ENCODE data around the gene ZAR1.

ZAR1 gene

DNA sequence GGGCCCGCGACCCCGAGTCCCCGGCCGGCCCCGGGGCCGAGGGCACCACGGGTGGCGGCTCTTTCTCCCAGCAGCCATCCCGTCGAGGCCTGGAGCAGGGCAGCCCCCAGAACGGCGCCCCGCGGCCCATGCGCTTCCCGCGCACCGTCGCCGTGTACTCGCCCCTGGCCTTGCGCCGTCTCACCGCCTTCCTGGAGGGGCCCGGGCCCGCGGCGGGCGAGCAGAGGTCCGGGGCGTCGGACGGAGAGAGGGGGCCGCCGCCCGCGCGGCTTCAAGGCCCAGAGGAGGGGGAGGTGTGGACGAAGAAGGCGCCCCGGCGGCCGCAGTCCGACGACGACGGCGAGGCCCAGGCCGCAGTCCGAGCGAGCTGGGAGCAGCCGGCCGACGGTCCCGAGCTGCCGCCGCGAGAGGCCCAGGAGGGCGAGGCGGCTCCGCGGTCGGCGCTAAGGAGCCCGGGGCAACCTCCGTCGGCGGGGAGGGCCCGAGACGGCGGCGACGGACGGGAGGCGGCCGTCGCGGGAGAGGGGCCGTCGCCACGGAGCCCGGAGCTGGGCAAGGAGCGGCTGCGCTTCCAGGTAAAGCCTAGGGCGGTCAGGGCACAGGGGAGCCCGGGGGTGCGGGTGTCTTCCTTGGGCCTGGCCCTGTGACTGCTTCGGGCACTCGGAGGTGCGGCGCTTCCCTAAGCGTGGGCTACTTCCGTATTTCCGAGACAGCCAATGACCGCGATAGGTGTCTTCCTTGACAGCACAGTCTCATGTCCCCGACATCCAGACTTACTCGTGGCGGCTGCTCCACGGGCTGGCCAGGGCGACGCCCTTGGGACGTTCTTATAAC, 845 bp downstream of the ZAR1 start:
- DNase-seq (ENCODE audit: low spot score): no peak

DNA sequence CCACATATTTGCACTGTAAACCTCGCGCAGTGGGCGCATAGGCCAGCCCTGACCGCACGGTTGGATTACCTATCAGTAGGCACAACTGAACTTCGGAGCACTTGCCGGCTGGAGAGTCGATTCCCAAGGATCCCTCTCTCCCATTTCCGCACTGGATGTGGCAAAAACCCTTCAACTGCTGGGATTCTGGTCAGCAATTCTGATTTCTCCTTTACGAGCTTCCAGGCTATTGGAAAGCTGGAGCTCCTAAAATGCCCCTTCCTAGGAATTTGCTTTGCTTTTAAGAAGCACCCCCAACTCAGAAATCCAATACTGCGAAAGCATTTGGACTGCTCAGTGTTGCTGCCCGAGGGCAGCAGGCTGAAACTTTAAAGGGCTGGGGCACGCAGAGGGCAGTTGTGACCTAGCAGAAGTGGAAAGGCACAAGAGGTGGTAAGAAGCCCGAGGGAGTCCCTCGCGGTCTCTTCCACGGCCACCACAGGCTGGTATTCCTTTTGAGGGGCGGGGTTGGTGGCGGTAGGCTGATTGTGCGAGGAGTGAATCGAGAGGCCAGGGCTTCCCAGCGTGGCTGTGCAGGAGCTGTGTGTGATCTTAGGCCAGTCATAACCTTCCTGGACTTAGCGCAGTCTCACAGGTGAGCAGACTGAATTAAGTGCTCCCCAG, 1.6 kb downstream of the ZAR1 start:
- DNase-seq (ENCODE audit: low spot score): no peak

DNA sequence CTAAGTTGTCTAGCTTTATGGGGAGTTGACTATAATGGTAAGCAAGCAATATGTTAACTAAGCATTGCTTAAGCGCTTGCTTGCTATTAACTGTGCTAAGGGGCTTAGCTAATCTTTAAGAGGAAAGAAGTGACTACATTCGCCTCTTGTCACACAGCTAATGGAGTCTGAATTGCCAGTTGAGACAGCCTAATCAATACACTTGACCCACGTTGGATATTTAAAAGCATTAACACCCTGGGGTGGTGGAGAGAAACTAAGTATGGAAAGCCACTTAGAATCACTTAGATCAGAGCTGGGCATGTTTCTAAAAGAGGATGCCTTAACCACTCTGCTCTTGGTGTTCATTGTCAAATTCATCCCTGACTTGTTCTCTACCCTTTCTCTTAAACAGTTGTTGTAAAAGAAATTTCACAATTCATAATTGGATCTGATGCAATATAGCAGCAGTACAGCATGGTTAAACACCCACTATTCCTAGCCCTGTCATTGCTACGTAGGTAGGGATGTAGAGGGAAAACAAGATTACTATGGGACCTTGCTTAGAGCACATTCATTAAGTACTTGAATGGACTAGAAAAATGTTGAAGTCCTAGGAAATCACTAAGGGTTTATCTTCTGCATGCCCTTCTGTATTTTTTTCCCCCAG, 3.5 kb downstream of the ZAR1 start:
- DNase-seq (ENCODE audit: low spot score): no peak

DNA sequence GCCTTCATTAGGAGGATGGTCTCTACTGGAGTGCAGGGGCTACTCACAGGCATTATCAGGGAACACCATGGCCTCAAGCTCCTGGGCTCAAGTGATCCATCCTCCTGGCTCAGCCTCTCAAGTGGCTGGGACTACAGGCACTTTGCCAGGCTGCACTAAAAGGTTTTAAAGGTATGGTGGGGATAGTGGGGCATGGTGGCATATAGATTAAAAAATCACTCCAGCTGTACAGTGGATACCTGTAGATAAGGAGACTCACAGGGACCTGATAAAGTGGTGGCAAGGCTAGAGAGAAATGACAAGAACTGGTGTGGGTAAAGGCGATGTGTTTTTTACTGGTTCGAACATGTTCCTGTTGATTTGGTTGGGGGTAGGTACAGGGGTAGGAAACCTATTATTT, 5.9 kb downstream of the ZAR1 start:
- no peak for DNase-seq (ENCODE audit: low spot score)

DNA sequence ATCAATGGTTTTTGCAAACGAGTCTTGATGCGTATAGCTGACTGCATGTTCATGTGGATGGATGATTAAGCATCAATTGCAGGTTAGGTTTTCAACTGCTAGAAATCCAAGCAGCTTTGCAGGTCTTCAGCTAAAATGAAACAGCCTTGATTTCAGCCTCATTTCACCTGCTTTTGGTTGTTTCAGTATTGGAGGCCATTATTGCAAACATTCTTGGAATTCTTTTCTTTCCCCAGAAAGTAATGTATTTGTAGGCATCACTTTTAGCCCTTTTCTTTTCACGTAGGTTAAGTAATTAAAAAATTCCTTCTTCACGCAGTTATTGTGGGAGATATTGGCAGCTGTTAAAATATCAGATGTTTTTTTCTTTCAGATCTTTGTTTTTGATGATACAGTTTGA, 8.8 kb downstream of the ZAR1 start:
- no peak for DNase-seq (ENCODE audit: low spot score)

DNA sequence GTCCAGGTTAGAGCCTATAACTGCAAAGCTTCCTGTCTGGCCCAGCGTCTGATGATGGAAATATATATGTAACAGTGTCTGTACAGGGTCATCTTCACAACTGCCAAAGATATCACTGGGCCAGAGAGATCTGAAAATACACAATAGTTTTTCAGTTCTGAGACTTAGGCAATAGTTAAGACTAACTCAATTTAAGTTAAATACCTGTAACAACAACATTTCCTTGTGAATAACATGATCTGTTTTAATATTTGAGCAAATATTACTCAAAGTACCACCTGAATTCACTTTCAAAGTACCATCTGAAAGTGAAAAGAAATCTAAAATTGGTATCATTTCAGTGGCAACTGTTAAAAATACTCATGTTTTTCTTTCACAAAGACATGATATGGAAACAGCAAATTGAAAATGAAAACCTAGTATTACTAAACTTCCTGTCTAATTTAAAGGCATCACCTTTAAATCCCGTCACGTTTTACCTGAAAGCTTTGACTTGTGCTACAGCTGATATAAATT, 9.6 kb downstream of the ZAR1 start:
- DNase-seq (ENCODE audit: low spot score): no peak

DNA sequence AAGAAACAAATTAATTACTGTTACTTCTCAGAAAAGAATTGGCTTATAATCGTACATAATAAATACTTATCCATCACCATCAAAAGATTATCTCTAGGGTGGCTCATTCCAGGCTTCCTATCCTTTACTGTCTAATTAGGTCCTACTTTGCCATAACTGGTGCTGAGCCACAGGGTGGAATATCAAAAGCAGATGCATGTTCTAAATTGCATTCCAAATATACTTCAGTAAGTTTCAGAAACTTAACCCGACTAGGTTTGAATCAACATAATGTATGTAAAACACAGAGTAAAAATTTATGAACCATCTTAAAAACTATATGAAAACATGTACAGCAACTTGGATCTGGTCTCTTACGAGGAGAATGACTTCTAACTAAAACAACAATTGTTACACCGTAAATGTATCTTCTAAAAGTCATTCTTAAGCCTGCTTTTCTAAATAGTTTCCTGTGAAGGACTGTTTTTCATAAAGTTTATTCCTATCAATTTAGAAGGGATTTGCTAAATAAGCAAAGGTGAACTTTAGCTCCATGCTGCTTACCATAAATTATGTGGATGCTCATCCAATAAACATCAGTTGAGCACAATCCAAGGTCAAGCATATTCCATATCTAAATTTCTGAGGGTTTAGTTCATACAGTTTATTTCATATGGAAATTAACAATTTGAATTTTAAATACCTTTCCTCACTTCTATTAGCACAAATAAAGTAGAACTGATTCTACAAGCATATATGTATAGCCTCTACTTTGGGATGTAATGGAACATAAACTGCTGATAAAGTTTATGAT, 13.4 kb downstream of the ZAR1 start:
- no peak for DNase-seq (ENCODE audit: low spot score)

DNA sequence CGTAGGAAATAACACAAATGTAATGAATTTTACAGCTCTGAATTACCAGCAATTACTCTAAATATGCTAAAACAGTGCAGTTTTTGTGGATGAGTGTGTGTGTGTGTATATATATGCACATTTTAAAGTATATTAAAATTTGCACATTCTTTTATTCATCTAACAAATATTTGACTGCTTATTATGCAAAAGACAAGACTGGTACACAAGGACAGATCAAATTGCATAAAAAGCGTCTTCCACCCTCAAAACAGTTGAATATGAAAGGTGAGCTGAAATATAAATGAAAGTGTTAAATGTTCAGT, 13.9 kb downstream of the ZAR1 start:
- DNase-seq (ENCODE audit: low spot score): no peak

DNA sequence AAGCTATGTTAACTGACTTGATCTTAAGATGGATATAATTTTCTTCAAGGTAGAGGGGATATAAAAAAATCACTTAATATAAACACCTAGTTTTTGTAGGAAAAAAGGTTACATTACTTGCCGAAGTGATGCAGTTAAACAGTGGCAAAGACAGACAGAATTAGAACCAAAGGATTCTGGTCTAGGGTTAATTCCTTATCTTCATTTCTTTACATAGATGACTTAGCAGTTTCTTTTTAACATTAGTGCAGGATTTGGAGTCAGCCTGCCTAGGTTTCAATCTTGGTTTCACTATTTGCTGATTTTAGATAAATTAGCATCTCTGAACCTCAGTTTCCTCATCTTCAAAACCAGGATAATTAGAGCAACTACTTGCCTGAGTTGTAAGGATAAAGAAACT, 14.3 kb downstream of the ZAR1 start:
- DNase-seq (ENCODE audit: low spot score): no peak

DNA sequence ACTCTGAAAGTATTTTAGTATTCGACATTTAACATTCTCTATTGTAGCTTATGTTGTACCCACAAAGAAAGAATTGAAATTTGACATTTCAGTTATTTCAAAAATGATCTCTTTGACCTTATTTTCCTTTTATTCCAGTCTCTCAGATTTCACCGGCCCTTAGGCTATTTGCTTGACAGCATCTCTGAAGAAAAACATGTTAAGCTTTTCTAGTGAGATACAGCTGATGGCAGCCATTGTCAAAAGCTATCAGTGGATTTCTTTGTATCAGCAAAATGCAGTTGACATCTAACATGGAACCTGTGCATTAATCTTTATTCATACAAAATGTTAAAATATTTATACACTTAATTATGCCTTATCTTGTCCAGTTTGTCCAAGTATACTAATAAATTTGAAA, 16.7 kb downstream of the ZAR1 start:
- DNase-seq (ENCODE audit: low spot score): no peak

DNA sequence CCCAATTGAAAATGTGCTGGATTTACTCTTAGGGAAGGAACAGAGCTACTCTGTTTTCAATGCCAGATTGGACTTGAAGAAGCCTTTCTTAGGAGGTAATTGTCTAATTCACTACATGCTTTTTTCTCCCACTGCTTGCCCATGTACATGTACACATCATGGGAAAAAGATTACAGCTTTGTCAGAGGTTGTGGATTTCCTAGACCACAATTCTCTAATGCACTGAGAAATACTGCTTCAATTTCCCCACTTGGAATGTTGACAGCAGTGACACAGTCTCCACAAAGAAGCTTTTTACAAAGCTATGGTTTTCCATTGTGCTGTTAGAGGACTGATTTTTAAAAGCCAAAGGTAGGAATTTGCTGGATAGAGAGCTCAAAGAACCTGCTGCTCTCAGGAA, 19.5 kb downstream of the ZAR1 start:
- peak; percentile 24 for DNase-seq (ENCODE audit: low spot score)

DNA sequence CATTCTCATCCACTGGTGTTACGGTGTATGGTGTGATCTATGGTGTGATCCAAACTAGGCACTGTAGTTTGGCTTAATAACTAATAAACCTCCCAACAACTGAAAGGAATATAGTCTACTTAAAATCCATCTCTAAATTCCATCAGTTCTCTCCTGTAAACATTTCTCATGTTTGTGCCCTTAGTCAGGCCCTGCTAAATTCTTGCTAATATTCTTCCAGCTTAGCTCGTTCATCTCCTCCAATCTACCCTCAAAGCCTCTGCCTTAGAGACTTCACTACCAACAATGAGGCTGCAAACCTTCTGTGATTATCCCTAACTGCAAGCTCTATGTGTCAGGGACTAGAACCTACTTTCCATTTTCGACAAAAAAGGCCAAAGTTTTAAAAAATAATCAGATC, 28.1 kb downstream of the ZAR1 start:
- no peak for DNase-seq (ENCODE audit: low spot score)

DNA sequence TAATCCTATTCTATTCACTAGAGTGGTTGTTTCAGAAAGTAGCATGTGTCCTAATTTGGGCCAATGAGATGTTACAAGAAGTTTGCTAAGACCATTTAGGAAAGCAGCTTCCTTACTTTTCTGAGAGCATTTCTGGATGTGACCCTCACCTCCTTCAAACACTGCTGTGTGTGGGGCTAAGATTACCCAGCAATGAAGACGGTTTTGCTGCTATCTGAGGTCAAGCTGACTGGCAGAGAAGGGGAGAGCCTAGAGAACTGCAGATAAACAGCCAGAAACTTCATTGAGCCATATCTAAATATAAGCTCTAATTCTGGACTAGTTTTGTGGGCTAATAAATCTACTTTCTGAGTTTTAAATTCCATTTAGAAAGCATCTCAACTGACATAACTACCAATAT, 36.4 kb downstream of the ZAR1 start:
- DNase-seq (ENCODE audit: low spot score): no peak

DNA sequence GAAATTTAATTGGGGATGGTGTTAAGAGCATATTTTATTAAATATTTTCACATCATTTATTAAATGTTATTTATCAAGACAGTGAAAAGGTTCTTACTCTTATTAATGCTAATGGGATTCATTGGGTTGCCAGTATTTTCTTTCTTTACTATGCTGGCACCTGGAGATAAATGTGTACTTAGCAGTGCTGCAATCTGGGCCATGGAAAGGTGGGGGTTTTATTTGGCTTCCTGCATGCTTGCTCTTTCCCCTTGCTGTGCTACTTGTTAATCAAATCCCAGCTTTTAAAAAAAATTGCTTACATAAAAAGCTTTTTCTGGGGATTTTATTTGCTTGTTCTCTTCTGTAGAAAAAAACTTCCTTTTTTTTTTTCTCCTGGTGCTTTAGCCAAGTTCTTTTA, 48.3 kb downstream of the ZAR1 start:
- DNase-seq (ENCODE audit: low spot score): no peak

DNA sequence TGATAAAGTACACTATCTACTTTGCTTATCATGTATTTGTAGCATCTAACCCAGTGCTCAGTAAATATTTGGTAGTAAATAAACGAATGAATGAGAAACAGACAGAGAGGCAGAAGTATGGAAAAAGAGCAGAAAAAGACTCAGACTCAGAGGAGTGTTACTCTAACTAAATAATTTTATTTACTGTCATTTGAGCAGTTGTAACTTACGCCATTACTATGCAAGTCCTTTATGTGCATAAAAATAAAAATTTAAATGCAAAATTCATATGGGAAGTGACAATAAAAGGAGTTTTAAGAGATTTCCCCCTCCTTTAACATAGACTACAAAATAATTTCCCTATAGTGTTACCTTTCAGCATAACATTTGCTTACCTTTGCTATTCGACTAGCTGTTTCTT, 49.5 kb downstream of the ZAR1 start:
- no peak for DNase-seq (ENCODE audit: low spot score)

DNA sequence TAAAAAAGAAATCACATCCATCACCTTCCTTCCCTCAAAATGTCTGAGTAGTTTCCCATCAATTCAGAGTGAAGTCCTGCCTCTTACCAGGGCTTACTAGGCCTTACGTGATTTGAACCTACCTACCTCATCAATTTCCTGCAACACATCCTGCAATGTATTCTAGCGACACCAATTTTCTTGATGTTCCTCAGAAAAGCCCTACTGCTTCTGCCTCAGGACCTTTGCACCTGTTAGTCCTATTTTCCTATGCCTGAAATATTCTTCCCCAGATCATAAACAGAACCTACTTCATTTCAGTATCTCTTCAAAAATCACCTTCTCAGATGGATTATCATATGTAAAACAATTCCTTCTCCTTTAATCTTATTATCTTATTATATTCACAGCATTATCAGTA, 52.8 kb downstream of the ZAR1 start:
- no peak for DNase-seq (ENCODE audit: low spot score)

DNA sequence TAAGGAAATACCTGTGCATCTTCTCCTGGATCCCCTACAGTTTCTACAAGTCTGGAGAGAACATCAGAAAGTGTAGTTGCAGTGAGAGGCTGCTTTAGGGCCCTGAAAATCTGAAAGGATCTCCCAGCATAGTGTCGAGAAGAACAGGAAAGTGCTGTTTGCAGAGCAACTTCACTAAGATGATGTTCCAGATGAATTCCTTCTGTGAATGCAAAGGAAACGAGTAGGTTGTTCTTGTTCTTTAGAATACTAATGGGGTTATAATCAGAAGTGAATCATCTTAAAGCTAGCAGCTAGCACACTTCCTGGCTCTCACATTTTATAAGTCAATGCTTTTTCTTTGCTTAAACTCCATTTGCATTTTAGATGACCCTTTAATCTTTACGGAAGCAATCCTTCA, 53.7 kb downstream of the ZAR1 start:
- DNase-seq (ENCODE audit: low spot score): no peak

Data from Ammon's horn (tissue), 1 donor.